Fibroblast of skin of right biceps (primary cell): ENCODE measurements around the gene OR6A2.
A peak's percentile ranks its signal among the peaks of the same experiment; 100 is the strongest.
"Not testable (repeated sequence)": the region's sequence is repeated elsewhere in the genome, so short reads cannot be mapped to it uniquely, and the experiment has no call there.

Source experiments
- DNase-seq: peaks from one replicate; pipeline ENCODE4 v3.0.0-alpha.2; 2013

Gene OR6A2

DNA sequence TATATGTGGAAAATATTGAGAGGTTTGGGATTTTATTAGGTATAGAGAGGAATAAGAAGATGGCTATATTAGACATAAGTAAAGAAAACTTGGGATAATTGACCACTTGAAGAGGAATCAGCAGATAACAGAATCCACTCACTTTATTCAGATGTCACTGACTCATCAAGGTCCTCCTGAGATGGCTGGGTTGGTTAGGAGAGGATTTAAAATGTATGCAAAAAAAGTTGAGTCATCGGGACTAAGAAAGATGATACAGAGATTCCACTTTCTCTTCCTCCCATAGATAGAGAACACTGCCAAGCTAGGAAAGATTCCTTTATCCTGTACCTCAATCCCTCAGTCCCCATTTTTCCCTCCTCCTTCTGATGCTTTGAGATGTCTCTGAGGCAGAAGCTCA, at the start of gene OR6A2:
Gene OR6A2 (minus strand): TSS at position 288 of the 400 bp plus-strand sequence. CDS start 3,981 bp downstream, outside the sequence.
- DNase-seq: peak; percentile 38

DNA sequence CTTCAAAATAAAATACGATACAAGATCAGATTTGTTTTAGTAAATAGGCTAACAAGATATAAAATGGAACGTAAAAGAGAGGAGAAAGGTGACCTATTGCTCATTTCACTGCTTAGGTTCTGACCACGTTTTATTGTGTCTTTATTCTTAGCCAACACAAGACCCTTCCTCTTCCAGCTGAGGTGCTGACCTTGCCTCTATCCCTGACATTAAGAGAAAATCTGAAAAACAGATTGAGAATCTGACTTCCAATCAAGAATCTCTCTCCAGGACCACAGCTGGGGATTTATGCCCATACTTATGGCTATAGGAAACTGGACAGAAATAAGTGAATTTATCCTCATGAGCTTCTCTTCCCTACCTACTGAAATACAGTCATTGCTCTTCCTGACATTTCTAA, 45.9 kb upstream of the OR6A2 start, which contains the start of gene OR10A5:
Gene OR10A5 (plus strand): TSS at position 301 of the 400 bp plus-strand sequence. CDS start 0 bp downstream, at position 301.
- no peak for DNase-seq

DNA sequence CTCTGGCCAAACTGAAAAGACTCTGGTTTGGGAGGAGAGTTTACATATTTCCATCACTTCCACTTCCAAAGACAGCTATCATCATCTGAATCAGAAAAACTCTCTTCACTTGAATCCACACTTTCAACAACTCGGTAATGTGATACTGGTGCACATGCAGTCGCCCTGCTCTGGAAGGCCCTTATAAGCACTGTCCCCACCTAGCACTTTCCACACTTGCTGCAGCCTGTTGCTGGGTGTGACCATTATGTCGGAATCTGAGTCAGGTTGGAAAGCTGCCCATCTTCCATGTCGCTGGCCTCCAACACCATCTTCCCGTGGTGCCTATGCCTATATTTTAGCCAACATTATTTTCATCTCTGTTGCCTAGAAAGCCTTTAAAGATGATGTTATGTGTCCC, 44.9 kb upstream of the OR6A2 start:
- DNase-seq: no peak

DNA sequence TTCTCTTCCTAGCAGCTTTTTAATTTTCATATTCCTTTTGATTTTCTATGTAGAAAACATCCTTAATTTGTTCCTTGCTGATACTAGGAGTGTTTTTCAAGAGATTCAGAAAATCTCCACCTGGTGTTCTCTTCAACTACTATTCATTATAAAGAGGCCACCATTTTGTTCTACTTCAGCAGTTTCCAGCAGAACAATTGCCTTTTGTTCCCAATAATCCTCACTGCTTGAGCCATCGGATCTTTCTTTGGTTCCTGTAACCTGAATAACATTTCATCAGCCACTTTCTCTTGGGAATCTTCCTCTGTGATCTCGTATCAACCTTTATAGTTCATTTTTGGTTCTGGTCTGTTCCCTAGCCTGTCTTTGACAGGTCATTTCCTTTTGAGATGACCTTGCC, 44.2 kb upstream of the OR6A2 start:
- no peak for DNase-seq

DNA sequence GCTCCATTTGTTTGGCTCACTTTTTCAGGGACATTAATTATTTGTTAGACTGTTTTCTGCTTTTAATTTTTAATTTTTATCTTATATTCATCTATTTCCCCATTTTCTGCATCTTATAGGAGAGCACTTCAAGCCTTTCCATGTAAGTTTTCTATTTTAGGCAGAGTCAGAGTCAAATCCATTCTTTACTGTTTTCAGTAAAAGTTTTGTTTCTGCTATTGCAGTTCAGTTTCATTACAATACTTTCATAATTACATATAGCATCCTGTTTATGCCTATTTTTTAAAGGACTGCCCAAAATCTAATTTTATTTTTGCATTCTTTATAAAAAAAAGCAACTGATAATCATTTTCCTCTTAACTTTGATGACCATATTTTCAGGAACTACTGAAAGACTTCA, 42.2 kb upstream of the OR6A2 start:
- DNase-seq: no peak

DNA sequence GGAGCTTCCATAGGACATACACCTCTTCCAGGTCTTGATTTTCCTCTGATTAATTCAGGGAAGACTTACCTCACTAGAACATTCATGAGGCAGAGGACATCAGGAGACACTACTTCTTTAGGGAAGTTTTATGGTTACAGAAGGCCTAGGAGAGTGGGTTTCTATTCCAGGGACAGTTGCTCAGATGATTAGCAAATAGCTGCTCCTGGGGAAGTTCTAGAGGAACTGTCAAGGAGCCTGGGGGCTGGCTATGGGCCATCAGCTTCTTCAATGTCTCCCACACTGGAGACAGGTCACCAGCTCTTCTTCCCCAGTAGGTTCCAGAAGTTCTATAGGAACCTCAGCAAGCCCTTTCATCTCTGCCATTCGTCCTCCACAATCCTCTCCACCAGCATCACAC, 34.5 kb upstream of the OR6A2 start:
- DNase-seq: no peak

DNA sequence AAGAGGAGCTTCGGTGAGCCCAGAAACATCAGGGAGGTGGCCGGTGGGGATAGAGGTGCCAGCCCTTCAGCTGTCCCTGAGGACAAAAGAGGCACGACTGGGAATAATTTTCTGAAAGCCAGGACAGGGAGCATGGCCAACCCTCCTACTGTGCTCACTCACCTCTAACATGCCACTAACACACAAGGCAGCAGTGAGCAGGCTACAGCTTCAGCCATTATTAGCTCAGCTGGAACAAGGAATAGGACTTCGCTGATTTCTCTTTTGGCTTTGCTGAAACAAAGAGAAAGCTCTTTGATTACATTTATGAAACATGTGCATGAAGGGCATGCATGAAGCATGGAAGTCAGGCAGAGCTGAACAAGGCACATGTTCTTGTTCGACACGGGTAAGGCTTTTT, 33.9 kb upstream of the OR6A2 start:
- no peak for DNase-seq

DNA sequence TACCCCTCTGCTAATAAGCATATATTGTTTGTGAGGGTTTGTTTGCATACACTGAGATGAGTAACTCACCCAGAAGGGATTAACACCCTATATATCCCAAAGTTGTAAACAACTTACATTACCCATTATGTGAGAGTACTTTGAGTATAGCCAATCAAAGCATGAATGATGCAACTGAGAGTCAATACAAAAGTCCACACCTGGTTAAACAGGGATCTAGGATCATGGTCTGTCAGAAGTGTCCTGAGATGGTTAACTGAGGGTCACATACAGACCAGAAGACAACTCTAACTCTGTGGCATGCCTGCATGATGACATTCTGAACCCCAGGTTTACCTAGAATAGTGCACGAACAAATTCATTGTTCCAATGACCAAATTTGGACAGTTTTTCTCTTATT, 28.6 kb upstream of the OR6A2 start:
- DNase-seq: no peak

DNA sequence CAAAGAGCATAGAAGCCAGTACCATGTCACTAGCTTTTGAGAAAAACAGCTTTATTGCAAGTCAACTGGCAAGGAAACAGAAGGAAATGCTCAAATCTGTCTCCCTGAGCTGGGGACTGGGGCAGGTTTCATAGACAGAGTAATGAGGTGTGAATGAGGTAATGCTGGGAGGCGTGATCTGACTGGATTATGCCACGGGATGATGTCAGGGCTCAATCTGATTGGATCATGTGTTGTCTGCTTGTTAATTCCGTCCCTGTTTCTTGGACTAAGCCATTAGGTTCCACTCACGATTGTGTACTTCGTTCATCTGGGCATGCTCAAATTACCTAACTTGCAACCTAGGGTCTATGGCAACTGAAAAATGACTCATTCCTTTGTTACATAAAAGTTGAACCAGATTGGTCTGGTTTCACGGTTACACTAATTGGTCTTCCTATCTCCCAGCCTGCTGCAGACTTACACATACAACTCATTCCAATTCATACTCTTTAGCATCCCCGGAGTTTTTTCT, 25.8 kb upstream of the OR6A2 start:
- peak; percentile 1 for DNase-seq

DNA sequence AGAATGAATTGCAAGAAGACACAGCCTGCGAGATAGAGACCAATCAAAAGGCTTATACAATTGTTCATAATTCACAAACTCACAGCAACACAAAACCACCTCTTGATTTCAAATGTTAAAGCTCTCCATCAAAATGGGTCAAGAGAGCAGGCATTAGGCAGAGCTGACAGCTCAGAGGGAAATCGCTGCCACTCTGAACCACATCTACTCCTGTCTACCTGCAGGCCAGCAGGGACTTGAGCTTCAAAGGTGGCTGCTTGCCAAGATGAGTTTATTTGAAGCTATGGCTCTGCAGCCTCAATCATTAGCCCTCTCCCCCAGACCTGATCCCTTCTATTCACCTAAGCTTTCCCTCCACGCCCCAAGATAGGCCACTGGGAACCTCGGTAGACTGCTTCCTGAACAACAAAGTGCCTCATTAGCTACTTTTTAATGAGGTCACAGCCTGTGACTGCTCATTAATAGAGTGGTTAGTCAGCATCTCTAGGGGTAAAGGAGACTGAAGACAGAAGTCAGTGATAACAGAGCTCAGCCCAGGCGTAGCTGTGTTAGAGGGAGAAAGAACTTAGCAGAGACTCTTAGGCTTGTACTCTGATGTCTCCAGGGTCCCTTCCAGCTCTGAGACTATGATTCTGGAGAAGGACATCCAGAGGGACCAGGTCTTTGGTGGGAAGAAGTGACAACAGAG, 24.8 kb upstream of the OR6A2 start:
- DNase-seq: no peak

DNA sequence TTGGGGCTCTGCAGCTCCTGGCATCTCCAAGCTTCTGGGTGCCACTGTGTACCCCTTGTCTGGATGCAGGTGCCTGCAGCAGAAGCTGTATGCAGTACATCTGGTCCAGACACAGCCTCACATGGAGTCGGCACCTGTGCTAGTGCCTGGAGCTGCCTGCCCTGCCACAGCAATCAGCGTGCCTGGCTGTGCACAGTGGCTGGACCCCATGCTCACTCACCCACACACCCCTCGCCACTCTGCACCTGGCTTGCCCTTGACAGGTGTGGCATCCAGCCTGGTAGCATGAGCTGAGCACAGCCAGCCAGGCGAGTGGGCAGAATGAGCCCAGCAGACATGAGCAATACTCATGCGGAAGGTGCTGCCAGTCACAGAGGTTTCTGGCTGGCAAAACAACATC, 19.5 kb upstream of the OR6A2 start:
- DNase-seq: no peak

DNA sequence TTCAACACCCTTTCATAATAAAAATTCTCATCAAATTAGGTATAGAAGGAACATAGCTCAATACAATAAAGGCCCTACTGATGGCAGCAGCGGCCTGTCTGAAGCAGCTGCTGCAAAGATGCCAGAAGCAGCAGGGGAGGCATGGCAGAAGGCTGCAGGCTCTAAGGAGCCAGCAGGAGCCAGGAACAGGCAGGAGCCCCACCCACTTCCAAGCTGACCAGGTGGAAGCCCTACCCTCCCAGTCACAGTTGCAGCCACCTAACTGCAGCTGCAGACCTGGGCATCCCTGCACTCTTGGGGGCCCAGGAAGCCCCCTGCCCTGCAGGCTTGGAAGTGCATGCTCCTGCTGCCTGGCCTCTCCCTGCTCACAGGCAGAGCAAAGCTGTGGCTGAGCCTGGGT, 18.2 kb upstream of the OR6A2 start:
- DNase-seq: no peak

DNA sequence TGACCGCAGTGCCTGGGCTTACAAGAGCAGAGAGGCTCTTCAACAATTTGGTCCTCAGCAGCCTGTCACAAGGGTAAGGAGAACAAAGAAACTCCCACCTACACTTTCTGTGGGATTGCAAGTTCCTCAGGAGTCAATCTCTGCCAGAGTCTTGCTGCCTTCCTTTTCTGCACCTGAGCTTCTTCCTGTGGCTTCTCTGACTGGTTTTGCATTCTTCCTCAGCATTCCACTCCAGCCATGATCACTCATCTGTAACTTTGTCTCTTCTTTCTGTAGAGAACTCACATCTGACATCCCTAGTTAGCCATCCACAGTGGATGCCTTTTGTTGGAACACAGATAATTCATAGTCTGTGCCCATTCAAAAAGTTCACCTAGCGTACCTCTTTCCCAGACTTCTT, 14.2 kb upstream of the OR6A2 start:
- DNase-seq: no peak

DNA sequence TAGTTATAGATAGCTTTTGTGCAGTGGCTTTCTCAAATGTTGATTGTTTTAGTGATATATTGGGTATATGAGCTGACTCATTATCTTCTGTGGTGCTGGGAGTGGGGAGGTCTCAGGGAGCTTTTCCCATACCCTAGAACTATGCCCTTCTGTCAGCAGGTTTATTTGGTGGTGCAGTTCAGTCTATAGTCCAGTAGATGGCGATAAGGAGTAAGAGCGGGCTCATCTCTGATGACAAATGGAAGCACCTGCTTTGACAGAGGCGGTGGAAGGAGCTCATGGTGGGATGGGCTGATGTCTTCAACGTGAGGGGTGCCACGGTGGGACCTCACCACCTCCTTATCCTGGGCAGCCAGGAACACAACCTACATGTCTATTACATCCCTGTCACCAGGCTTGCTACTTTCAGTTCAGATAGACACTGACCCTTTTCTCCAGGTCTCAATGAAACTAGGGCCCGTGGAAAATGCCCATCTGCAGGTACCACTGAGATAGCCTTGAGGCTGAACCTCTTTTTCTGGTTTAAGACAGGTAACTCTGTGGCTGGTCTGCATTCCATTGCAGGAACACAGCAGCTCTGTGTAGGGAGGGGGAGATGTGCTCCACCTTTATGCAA, 13.0 kb upstream of the OR6A2 start:
- DNase-seq: peak; percentile 38

DNA sequence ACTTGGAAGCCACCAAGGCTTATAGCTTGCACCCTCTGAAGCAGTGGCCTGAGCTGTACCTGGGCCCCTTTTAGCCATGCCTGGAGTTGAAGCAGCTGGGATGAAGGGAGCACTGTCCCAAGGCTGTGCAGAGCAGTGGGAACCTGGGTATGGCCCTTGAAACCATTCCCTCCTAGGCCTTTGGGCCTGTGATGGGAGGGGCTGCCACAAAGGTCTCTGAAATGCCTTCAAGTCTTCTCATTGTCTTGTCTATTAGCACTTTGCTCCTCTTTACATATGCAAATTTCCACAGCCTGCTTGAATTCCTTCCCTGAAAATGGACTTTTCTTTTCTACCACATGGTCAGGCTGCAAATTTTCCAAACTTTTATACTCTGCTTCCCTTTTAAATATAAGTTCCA, 1.6 kb upstream of the OR6A2 start:
- DNase-seq: not testable (repeated sequence)

DNA sequence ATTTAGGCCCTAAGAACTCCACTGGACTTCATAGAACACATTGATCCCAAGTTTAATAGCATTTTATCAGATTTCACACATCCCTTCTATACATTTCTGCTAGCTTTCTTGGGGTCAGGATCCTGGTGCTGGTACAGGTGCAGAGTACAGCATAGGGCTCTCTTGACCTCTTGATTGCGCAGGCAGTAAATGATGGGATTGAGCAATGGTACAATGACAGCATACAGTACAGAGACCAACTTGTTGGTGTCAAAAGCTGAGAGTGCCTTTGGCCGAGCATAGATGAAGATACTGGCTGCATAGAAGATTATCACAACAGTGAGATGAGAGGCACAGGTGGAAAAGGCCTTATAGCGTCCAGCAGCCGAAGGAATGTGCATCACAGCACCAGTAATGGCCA, 4.8 kb downstream of the OR6A2 start:
- DNase-seq: no peak

DNA sequence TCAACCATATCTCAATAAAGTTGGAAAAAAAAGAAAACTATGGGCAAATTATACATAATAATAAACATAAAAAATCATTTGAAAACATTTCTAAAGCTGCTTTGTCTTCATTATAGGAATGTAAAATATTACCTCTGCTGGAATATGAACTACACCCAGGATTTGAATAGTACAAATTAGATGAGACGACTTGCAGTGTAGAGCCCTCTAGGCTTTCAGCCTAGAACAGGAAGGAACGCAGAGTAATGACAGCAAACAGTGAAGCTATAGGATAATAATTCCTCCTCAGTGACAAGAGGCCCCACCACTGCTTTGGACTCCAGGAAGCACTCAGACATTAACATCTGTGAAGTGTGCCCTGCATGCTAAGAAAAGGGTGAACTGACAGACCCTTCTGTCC, 8.9 kb downstream of the OR6A2 start:
- no peak for DNase-seq

DNA sequence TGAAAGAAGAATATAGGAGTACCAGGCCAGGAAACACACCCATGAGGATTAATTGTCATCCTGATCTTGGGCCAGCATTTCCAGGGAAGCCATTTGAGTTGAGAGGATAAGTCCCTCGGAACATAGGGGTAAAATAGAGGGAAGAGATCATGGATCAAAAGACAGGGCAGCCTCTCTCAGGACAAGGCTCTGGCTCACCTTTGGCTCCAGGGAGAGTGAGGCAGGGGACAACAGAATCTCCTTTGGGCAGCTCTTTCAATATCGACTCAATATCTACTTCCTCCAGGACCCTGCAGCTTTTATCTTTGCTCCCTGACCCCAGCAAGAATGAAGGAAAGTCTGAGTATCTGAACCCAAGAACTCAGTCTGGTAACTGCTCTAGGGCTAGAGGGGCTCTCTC, 16.8 kb downstream of the OR6A2 start, which contains the start of gene OR2AG1:
Gene OR2AG1 (plus strand): TSS at position 301 of the 400 bp plus-strand sequence. CDS start 2,018 bp downstream, outside the sequence.
- no peak for DNase-seq

DNA sequence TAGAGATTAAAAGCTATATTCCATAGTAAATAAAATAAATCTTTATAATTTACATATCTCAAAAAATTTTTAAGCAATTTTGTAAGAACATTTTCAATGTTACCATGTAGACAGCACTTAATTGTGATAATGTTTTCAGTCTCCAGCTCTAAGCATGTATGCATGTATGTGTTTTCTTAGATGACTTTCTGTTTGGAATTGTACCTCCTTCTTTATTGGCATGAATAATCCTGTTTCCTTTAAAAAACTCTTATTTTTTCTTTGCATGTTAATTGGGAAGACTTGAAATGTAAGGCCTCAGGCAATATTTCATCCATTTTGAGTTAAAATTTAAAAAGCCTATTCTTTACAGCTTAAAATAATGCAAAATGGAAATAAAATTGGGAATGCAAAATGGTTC, 18.7 kb downstream of the OR6A2 start:
- no peak for DNase-seq

DNA sequence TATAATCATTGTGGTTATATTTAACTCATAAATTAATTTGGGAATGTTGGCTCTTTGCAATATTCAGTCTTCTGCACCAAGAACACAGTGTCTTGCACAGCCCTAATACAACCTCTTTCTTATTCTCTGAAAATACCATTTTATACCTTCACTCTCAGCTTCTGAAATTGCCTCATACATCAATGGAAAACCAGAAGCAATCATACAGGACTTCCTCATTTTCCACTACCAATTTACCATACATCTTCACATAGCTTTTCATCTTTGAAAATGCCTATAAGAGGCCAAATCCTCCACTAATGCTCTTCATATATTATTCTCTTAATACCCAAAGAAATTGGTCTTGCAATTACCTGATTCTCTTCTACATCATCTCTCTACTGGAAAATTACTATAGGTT, 21.0 kb downstream of the OR6A2 start:
- DNase-seq: no peak

DNA sequence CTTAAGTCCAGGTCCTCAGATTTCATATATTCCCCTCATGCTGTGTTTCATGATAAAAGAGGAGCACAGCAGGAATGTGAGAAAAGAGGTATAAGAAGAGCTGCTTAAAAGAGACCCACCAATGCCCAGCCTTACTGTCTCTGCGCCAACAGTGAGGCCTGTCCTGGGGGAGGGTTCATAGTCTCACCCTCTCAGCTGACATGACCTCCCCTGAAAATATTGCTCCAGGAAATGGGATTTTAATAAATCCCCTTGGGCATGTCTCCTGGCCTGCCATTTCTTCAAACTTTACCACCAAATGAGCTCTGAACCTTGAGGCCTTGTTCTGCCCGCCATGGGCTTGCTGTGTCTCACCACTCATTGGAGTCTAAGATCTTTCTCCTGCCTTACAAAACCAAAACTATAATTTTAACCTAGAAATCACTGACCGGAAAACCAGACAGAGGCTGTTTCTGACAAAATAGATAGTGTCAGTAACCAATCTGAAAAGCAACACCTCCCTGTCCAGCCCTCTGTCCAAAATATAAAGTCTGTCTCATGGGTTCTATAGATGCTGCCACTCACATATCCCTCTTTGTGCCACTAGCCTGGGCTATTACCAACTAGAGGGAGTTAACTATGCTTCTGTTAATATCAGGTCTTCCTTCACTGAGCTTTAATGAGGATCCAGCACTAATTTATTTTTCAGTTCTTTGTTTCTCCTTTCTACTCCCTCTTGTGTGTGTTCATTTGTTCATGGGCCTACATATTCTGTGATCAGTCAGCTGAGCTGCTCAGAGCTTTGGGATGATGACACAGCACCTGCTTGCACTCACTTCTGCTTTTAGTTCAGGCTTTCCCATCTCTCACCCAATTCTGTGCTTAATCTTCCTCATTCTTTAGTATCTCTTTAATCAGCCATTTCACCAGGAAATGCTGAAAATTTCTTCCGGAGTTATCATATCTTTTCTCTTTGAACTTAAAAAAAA, 27.3 kb downstream of the OR6A2 start, which contains the start of gene OR2AG2:
Gene OR2AG2 (minus strand): TSS at position 51 of the 968 bp plus-strand sequence. CDS start 3,019 bp downstream, outside the sequence.
- DNase-seq: no peak

DNA sequence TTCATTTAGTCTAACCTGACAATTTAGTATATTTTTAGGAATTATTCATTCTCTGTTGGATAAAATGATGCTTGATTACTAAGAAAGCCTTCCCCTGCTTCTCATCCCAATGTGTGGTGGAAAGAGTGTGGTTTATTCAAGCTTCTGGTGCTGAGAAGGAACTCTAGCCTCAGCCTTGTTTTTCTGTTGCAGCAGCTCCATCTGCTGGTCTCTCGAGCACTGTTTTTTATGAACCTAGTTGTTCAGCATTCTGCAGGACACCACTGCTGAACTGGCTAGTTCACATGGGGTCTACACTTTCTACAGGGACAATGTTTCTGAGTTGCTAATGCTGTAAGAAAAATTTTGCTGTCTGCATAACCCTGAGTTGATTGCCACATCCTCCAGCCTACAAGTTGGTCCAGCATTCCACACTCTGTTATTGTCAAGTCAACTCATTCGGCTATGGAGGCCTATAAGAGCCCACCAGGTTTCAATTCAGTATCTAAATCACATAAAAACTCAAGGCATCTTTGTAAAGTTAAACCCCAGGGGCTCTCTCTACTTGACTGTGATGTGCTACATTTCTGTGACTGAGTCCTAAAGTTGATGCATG, 42.0 kb downstream of the OR6A2 start:
- DNase-seq: peak; percentile 36

DNA sequence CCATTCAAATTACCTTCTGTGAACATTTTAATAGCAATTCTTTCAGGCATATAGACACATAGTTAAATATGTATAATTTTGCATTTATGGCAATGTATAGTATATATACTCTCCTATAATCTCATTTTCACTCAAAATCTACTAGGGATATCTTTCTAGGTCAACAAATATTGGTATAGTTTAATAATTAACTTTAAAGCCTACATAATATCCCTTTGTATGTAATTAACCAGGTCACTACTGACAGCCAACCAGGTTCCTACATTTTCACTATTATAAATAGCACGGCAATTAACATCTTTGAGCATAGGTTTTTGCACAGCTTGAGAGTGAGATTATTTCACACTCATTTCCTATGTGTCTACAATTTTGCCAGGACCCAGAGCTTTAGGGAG, 43.5 kb downstream of the OR6A2 start:
- no peak for DNase-seq
